Activated T-helper 1 cell treated with Interleukin-2 at 50 U/mL for 16 hours (primary cell): ENCODE data around the gene HOTAIR.

Experiments
- DNase-seq: peaks from one replicate; pipeline ENCODE4 v3.0.0-alpha.2; 2020; ENCODE audit warnings: low read depth

HOTAIR gene

DNA sequence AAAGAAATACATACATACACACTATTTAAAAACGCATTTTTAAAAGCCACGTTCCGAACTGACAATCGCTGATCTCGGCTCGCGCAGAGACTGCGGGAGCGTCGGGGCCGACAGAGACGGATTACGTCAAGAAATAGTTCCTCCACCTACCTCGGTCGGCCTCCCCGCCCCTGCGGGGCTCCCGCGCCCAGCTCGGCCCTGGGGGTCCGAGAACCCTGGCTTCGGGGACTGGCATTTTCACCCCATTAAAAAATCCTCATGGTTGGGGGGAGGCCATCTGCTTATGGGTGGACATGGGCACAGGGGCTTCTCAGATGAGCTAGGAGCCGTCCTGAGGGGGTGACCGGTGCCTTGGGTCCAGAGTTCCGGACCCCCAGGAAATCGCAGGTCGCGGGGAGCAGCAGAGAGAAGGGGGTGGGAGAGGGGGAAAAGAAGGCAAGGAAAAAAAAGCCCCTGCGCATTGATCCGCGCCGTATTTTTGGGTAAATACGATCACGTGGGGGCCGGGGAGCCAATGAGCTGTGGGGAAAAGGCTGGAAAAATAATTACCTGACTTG is 24.9 kb upstream of the HOTAIR start:
- DNase-seq, result no peak

DNA sequence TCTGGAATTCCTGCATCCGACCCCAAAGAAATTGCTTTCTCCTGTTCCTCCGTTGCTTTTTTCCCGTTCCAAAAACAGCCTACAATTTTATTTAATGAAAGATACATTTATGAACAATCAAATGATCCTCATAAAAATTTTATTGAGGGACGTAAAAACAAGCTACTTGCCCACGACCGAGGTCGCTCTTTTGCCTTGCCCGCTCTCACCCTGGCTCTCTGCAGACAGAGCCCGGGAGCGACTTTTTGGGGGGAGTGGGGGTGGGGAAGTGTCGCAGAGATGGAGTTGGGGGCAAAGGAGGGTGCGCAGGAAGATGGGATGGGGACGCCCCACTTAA is 24.1 kb upstream of the HOTAIR start:
- no peak for DNase-seq

DNA sequence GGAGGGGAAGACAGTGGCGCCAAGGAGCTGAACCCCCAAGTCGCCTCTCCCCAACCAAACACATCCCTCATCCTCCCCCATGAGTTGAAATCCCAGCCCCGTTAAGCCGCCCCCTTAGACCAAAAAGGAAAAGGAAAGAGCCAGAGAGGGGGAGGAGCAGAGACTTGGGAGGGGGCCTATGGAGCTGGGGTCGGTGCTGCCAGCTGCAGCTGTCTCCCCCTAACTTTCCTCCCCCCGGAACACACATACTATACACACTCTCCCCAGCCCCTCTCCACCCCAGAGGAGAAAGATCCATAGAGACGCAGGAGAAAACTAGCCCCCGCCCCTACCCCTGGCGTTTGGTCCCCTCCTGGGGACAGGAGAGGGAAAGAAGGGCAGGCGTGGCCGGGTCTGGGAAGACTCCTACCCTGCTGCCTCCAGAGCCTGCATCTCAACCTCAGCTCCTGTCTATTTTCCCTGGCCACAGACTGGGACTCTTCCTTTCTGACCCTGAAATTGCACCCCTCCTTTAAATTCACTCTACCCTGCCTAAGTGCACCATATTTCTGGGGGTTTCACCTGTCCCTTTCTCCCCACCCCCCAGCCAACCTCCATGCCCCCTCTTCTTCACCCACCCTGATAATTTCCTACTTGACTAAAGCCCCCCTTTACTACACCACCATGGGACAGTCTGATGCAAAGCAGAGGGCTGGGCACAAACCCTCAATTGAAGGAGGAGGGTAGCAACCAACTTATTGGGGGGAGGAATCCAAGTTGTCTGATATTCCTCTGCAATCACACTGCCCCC is 23.6 kb upstream of the HOTAIR start:
- DNase-seq, result no peak

GRCh38 chr12:53997204-53998109 is 22.7 kb upstream of the HOTAIR start:
- no peak for DNase-seq

GRCh38 chr12:53996240-53997203 is 21.8 kb upstream of the HOTAIR start:
- DNase-seq, result no peak

- DNase-seq, result no peak
These were observed 20.9 kb upstream of the HOTAIR start for GRCh38 chr12:53995378-53996239.

DNA sequence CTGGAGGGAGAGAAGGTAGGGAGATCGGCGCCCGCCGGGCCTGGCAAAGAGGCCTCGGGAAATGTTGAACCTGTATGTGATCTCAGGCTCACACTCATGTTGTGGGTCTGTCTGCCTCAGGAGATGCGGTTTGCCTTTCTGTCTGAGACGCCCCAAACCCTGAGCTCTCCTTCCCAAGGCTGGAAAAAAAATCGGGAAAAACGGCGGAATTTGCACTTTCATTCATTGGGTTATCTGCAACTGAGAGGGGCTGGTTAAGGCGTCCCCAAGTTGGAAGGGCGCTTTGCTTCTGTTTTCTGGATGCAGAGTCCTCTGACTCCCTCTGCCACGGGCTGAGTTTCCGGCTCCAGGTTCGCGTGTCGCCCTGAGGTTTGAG is 20.2 kb upstream of the HOTAIR start:
- DNase-seq, result no peak

DNA sequence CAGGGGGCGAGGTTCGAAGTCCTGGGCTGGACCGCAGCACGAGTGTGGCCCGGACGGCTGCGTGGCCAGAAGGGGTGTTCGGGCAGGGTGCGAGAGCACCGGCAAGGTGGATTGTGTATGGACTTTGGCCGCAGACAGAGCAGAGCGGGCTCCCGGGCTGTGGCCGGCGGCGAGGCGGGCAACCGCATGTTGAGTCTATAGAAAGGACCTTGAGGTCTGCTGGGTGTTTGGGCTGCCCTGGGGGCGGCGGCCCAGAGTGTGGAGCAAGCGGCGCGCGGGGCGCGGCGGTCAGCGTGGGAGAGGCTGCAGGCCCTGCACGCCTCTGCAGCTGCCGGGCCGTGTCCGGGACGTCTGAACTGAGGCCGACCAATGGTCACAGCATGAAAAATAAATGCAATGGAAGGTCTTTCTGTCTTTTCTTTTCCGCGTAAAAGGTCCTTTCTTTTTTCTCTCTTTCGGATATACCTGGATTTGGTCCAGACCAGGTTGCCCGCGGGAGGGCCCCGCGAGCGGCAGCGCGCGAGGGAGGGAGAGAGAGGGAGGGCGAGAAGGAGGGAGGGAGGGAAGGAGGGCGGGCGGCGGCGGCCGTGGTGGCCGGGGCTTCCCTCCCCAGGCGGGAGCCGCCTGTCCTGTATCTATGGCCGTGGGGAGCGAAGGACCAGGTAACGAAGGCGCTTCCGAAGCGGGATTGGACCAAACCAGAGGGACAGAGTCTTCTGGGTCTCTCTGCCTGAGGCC is 19.7 kb upstream of the HOTAIR start:
- no peak for DNase-seq

- no peak for DNase-seq
These were observed 19.2 kb upstream of the HOTAIR start for GRCh38 chr12:53994009-53994263.

GRCh38 chr12:53993162-53994008 is 18.6 kb upstream of the HOTAIR start:
- DNase-seq, result no peak

DNA sequence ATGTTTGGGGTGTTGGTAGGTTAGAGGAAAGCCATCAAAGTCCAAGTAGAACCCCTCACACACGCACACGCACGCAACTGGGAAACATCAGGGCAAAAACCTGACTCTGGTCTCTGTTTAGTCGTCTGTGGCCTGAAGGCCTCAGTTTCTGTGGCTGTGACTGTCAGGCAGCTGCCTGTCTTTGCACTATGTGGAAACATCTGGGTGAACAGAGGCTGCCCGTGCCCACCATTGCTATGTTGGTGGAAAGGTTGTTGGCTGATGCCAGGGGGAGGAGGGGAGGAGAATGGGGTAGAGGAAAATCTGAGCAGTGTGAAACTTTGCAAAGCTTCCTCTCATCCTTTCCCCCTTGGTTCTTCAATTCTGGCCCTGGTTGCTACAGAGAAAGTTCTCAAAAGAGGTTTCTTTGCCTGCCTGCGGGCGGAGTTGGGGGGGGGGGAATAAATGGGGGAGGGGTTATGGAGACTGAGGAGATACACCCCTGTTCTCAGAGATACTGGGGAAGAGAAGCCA is 17.7 kb upstream of the HOTAIR start:
- no peak for DNase-seq

DNA sequence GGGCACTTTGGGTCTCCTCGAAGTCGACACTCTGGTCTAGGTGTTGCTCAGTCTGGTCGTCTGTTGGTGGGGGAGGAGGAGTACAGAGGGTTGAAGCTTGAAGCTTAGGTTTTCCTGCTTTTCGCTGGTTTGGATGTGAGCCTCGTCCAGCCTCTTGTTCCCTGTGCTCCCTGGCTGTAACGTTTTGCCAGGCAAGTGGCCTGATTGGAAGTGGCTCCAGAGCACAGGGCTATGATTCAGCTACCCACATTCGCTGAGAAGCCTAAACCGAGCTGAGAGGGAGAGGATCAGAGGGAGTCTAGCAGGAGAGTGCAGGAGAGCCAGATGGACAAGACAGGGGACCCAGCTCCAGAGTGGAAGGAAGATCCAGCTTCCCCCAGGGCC is 16.3 kb upstream of the HOTAIR start:
- DNase-seq, result no peak

GRCh38 chr12:53990311-53991076 is 15.7 kb upstream of the HOTAIR start:
- DNase-seq, result no peak

GRCh38 chr12:53989227-53990113 is 14.7 kb upstream of the HOTAIR start:
- DNase-seq, result no peak

GRCh38 chr12:53988541-53989226 is 13.9 kb upstream of the HOTAIR start:
- no peak for DNase-seq

DNA sequence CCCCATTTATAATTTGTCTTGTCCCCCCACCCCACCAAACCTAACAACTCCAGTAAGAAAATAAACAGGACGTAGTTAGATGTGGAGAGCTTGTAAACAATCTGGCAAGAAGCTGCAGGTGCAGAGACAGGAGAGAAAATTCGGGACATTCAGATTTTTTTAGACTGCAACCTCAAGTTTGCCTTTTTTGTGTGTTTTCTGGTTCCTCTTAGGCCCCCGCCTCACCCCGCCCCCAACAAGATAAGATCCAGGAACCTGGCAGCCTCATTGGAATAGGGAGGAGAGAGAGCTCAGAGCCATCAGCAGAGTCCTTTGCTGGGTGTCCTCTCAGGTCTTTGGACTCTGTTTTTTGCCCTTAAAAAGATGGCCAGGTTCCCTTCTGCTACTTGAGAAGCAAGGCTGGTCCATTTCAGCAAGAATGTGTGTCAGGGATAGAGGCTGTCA is 13.1 kb upstream of the HOTAIR start:
- DNase-seq, result no peak
